Subcutaneous adipose tissue (tissue), 4 donors: Measurements from ENCODE around the gene SERTAD1. TPM values are rescaled to one million over a fixed set of nuclear protein-coding genes. Genes with fewer than 3 reads are reported as not detected.

ENCODE experiments used
- CTCF ChIP-seq: fragments of 450-650 bp; IDR thresholded peaks from one replicate; pipeline ENCODE4 v1.5.1; 2016; ENCODE audit warnings: low read depth, mild to moderate bottlenecking, control low read depth, antibody characterized with exemption, moderate library complexity
- total RNA-seq, 4 donors: library from RNA; depleted of rRNA; stranded (reverse); fragments of >200 nt; gene quantifications; one replicate each; pipeline ENCODE4 v1.1.0, GENCODE V29; 2016

Gene SERTAD1
- total RNA-seq, 4 donors from 2014 or later, result 7.6 to 13.4 (median 11.1) TPM

- TF ChIP-seq CTCF, result no peak
These were observed 20.5 kb upstream of the SERTAD1 start for GRCh38 chr19:40446263-40446784.

GRCh38 chr19:40445780-40446262, 20.0 kb upstream of the SERTAD1 start:
- TF ChIP-seq CTCF, result no peak

GRCh38 chr19:40444825-40445312, 19.1 kb upstream of the SERTAD1 start:
- TF ChIP-seq CTCF, result no peak

- TF ChIP-seq CTCF, result no peak
These were observed 18.4 kb upstream of the SERTAD1 start, which contains the start of gene SERTAD3 for GRCh38 chr19:40444000-40444824. TSS of gene SERTAD3 (minus strand) at chr19:40444335. CDS start at chr19:40442080, 2,255 bp downstream.

GRCh38 chr19:40443131-40443999, 17.6 kb upstream of the SERTAD1 start:
- no peak for TF ChIP-seq CTCF

GRCh38 chr19:40442328-40443130, 16.7 kb upstream of the SERTAD1 start:
- no peak for TF ChIP-seq CTCF
